ENCODE measurements around the gene SLC35F1. TPM values are rescaled to one million over a fixed set of nuclear protein-coding genes. Genes with fewer than 3 reads are reported as not detected.

Gene SLC35F1
- total RNA-seq, 3 donors from 2014 or later = 0.23 to 6.1 (median 0.29) TPM

DNA sequence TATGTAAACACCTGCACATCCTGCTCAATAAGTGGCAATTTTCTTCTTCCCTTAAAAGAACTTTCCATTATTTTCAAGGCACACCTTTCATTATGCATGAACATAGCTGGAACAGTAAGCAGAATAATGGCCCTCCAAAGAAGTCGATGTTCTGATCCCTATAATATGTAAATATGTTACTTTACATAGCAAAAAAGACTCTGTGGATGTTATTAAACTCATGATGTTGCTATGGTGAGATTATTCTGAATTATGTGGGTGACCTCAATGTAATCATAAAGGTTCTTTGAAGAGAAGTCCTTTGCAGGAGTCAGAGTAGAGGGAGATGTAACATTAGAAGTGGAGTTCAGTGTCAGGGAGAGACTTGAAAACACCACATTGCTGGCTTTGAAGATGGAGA is 341.1 kb downstream of the SLC35F1 start:
- no peaks in the 10 kb centered on the region for H3K4me1 ChIP-seq (ENCODE audit: low read depth)
- no peak for TF ChIP-seq CTCF (IDR thresholded peaks at IDR 0.05)
- no peak for DNase-seq
- no peaks in the 10 kb centered on the region for H3K9me3 ChIP-seq
- intact Hi-C loops (cut with DNase I, micrococcal nuclease) = no loop called here
- no peak for ATAC-seq
- H3K36me3 ChIP-seq (ENCODE audit: low read depth) = no peaks in the 10 kb centered on the region
- H3K4me3 ChIP-seq = no peak overlapping the region

DNA sequence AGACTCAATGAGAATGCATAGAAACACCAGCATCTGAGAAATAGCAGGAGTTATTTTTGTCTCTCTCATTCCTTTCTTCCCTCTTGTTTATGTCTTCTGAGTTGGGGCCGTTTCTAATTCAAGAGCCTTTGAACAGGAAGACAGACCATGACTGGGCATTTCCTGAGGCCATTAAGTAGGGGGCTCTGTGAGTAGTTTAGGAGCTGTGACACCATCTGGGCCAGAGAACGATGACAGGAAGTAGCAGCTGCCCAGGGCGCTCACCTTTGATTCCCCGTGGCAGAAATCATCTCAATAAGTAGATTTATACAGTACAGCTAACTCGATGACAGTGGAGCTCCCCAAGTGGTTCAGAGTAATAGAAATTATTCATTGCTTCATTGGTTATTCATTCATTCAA is 342.6 kb downstream of the SLC35F1 start:
- H3K4me1 ChIP-seq (ENCODE audit: low read depth) = no peaks in the 10 kb centered on the region
- intact Hi-C loops (cut with DNase I, micrococcal nuclease) = no loop called here
- H3K36me3 ChIP-seq (ENCODE audit: low read depth) = no peaks in the 10 kb centered on the region
- ATAC-seq = no peak
- no peaks in the 10 kb centered on the region for H3K9me3 ChIP-seq
- DNase-seq = no peak
- no peak overlapping the region for H3K4me3 ChIP-seq
- TF ChIP-seq CTCF (IDR thresholded peaks at IDR 0.05) = no peak

GRCh38 chr6:118252474-118252873 is 345.4 kb downstream of the SLC35F1 start:
- ATAC-seq (no peak), DNase-seq (no peak)
- Histone ChIP-seq H3K9me3 (no peaks in the 10 kb centered on the region), H3K4me3 (no peak overlapping the region), H3K36me3 (ENCODE audit: low read depth) (no peaks in the 10 kb centered on the region), H3K4me1 (ENCODE audit: low read depth) (no peaks in the 10 kb centered on the region)
- TF ChIP-seq CTCF (IDR thresholded peaks at IDR 0.05) = no peak
- intact Hi-C loops (cut with DNase I, micrococcal nuclease) = no loop called here

DNA sequence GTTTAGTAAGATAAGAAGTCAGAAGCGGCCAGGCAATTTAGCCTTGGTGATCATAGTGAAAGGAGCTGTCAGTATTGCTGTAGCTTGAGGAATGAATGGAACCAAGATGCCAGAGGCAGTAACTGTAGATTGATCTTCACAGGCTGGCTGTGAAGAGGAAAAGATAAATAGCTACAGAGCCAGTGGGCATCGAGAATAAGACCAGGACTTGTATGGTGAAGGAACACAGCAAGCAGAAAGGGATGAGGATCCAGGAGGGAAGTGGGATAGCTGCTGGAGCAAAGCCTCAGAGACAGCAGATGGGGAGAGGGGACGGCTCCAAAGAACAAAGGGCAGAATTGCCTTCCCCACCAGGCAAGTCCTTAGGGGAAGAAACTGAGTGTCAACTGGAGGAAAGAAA is 346.7 kb downstream of the SLC35F1 start:
- intact Hi-C loops (cut with DNase I, micrococcal nuclease) = no loop called here
- Histone ChIP-seq H3K4me3 (no peak overlapping the region), H3K9me3 (no peaks in the 10 kb centered on the region), H3K4me1 (ENCODE audit: low read depth) (no peaks in the 10 kb centered on the region), H3K36me3 (ENCODE audit: low read depth) (no peaks in the 10 kb centered on the region)
- no peak for DNase-seq
- no peak for TF ChIP-seq CTCF (IDR thresholded peaks at IDR 0.05)
- ATAC-seq = no peak

GRCh38 chr6:118260833-118261232 is 353.8 kb downstream of the SLC35F1 start:
- DNase-seq (no peak), ATAC-seq (no peak)
- intact Hi-C loops (cut with DNase I, micrococcal nuclease) = no loop called here
- Histone ChIP-seq H3K9me3 (peaks cover 6% of the 10 kb centered on the region), H3K36me3 (ENCODE audit: low read depth) (no peaks in the 10 kb centered on the region), H3K4me1 (ENCODE audit: low read depth) (no peaks in the 10 kb centered on the region), H3K4me3 (no peak overlapping the region)
- no peak for TF ChIP-seq CTCF (IDR thresholded peaks at IDR 0.05)

DNA sequence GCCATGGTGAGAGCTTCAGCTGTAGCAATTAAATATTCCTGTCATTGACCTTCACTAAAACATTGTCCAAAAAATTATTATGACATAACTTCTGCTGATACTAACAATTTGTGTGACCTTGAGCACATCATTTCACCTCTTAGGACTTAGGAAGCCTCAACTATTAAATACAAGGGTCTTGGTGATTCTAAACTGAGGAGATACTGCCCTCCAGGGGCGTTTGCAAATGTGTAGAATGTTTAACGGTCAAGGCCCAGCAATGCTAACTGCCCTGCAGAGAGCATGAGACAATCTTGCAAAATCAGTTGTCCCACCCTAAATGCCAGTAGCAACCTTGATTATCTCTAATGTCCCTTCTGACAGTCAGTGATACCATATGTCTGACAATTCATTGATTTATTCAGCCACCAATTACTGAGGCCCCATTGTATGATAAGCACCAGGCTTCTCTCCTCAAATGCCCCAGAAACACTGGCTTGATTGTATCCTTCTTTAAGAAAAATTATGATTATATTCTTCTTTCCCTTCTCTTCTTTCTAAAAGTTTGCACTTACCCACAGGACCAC is 356.9 kb downstream of the SLC35F1 start:
- TF ChIP-seq CTCF (IDR thresholded peaks at IDR 0.05) = no peak
- no peak for DNase-seq
- no peaks in the 10 kb centered on the region for H3K4me1 ChIP-seq (ENCODE audit: low read depth)
- peaks cover 6% of the 10 kb centered on the region for H3K9me3 ChIP-seq
- ATAC-seq = no peak
- H3K4me3 ChIP-seq = no peak overlapping the region
- intact Hi-C loops (cut with DNase I, micrococcal nuclease) = no loop called here
- H3K36me3 ChIP-seq (ENCODE audit: low read depth) = no peaks in the 10 kb centered on the region
